ENCODE results near the gene TAX1BP1.

The TAX1BP1 gene

GRCh38 chr7:27839099-27839498 lies 99.1 kb downstream of the TAX1BP1 start:
- no peak for DNase-seq
- no peaks in the 10 kb centered on the region for H3K9me3 ChIP-seq (replicated peaks; ENCODE audit: insufficient read depth, low read length)
- H3K9ac ChIP-seq (ENCODE audit: low read length): no peak overlapping the region
- H3K9me2 ChIP-seq (replicated peaks; ENCODE audit: insufficient read depth, low read length): no peaks in the 10 kb centered on the region
- no peaks in the 10 kb centered on the region for H3F3A ChIP-seq (ENCODE audit: insufficient read depth, low read length)
- no peaks in the 10 kb centered on the region for H3K36me3 ChIP-seq (replicated peaks; ENCODE audit: insufficient read depth, low read length)
- no peaks in the 10 kb centered on the region for H4K20me1 ChIP-seq (ENCODE audit: insufficient read depth, low read length)
- no peak overlapping the region for H3K4me2 ChIP-seq (ENCODE audit: low read depth, low read length)
- no peaks in the 10 kb centered on the region for H3K79me2 ChIP-seq (ENCODE audit: low read length)
- TF ChIP-seq EZH2phosphoT487 (IDR thresholded peaks at IDR 0.05; ENCODE audit: low read length) (no peak), EZH2 (optimal IDR thresholded peaks at IDR 0.05; ENCODE audit: low read depth, low read length) (no peak), CTCF (IDR thresholded peaks at IDR 0.05; ENCODE audit: low read length) (no peak)
- H3K27ac ChIP-seq (ENCODE audit: low read length): no peak overlapping the region
- no peaks in the 10 kb centered on the region for H3K4me1 ChIP-seq (ENCODE audit: low read length)
- no peak overlapping the region for H2AFZ ChIP-seq (ENCODE audit: low read length)
- H3K27me3 ChIP-seq (replicated peaks; ENCODE audit: insufficient read depth, low read length): no peaks in the 10 kb centered on the region
- no peak overlapping the region for H3K4me3 ChIP-seq (ENCODE audit: low read length)

DNA sequence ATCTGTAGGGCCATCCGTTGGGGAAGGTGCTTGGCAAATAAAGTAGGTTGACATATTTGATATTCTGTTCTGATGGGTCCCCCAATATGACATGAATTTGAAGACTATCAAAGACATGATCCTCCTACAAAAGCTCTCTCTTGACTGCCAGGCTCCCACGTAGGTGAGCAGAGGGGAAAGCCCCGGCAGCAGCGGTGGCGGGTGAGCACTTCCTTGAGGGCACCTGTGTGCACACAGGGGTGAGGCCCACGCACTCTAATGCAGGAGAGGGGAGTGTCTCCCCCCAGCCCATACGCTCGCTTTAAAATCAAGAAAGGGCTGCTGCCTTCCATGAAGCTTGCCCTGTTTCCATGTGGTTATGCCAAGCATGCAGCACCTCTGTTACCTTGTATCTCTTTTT lies 100.4 kb downstream of the TAX1BP1 start:
- Histone ChIP-seq H3K9ac (ENCODE audit: low read length) (no peak overlapping the region), H3K36me3 (replicated peaks; ENCODE audit: insufficient read depth, low read length) (no peaks in the 10 kb centered on the region), H3K27ac (ENCODE audit: low read length) (no peak overlapping the region), H3K9me3 (replicated peaks; ENCODE audit: insufficient read depth, low read length) (no peaks in the 10 kb centered on the region), H3K79me2 (ENCODE audit: low read length) (no peaks in the 10 kb centered on the region), H4K20me1 (ENCODE audit: insufficient read depth, low read length) (no peaks in the 10 kb centered on the region), H3K4me2 (ENCODE audit: low read depth, low read length) (no peak overlapping the region), H3K4me1 (ENCODE audit: low read length) (no peaks in the 10 kb centered on the region), H3K9me2 (replicated peaks; ENCODE audit: insufficient read depth, low read length) (no peaks in the 10 kb centered on the region), H3K4me3 (ENCODE audit: low read length) (no peak overlapping the region), H3F3A (ENCODE audit: insufficient read depth, low read length) (no peaks in the 10 kb centered on the region), H2AFZ (ENCODE audit: low read length) (no peak overlapping the region), H3K27me3 (replicated peaks; ENCODE audit: insufficient read depth, low read length) (no peaks in the 10 kb centered on the region)
- no peak for DNase-seq
- TF ChIP-seq EZH2phosphoT487 (IDR thresholded peaks at IDR 0.05; ENCODE audit: low read length) (no peak), CTCF (IDR thresholded peaks at IDR 0.05; ENCODE audit: low read length) (no peak), EZH2 (optimal IDR thresholded peaks at IDR 0.05; ENCODE audit: low read depth, low read length) (no peak)

DNA sequence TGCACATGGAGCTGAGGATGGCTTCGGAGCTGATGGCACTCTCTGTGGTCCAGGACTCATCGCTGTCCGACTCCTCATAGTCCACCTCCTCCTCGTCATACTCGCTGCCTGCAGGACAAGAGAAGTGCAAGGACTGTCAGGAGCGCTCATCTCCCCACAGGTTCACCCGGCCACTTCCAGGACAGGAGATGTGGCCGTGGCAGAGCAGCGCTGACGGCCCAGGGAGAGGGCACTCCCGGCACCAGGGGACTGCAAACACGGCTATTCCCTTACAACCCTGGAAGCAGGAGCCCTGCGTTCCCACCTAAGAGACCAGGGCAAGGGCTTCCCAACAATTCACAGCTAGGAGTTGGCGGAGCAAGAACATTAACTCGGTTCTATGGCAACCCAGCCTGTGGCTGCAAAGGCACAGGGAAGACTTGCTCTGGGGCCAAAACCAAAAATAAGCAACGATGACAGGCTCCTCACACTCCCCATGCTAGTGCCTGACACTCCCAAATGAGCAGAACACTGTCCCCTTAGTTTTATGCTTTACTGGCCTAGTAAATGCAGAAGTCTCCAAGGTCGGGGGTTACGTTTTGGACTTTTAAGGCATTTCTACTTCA lies 100.9 kb downstream of the TAX1BP1 start:
- Histone ChIP-seq H3K9ac (ENCODE audit: low read length) (no peak overlapping the region), H3K4me1 (ENCODE audit: low read length) (no peaks in the 10 kb centered on the region), H3K36me3 (replicated peaks; ENCODE audit: insufficient read depth, low read length) (no peaks in the 10 kb centered on the region), H3F3A (ENCODE audit: insufficient read depth, low read length) (no peaks in the 10 kb centered on the region), H3K4me3 (ENCODE audit: low read length) (no peak overlapping the region), H4K20me1 (ENCODE audit: insufficient read depth, low read length) (no peaks in the 10 kb centered on the region), H3K79me2 (ENCODE audit: low read length) (no peaks in the 10 kb centered on the region), H3K4me2 (ENCODE audit: low read depth, low read length) (no peak overlapping the region), H3K9me2 (replicated peaks; ENCODE audit: insufficient read depth, low read length) (no peaks in the 10 kb centered on the region), H3K27ac (ENCODE audit: low read length) (no peak overlapping the region), H3K27me3 (replicated peaks; ENCODE audit: insufficient read depth, low read length) (no peaks in the 10 kb centered on the region), H3K9me3 (replicated peaks; ENCODE audit: insufficient read depth, low read length) (no peaks in the 10 kb centered on the region), H2AFZ (ENCODE audit: low read length) (no peak overlapping the region)
- no peak for DNase-seq
- TF ChIP-seq EZH2 (optimal IDR thresholded peaks at IDR 0.05; ENCODE audit: low read depth, low read length): no peak
- TF ChIP-seq EZH2phosphoT487 (IDR thresholded peaks at IDR 0.05; ENCODE audit: low read length): no peak
- no peak for TF ChIP-seq CTCF (IDR thresholded peaks at IDR 0.05; ENCODE audit: low read length)

All from MM.1S (cell line).